Osteocyte (in vitro differentiated cells): ENCODE results near the gene PKLR. TPM values are rescaled to one million over a fixed set of nuclear protein-coding genes. Genes with fewer than 3 reads are reported as not detected.

Experiments
- DNase-seq: peaks from one replicate; pipeline ENCODE4 v3.0.0; 2021; ENCODE audit warnings: mixed read lengths; ENCODE audit not compliant: unreplicated experiment; ENCODE audit errors: extremely low spot score
- H3K27ac Mint-ChIP-seq: one replicate; pipeline ENCODE4 v1.8.0; 2021; ENCODE audit warnings: mild to moderate bottlenecking, mixed read lengths; ENCODE audit not compliant: unreplicated experiment
- H3K27me3 Mint-ChIP-seq: one replicate; pipeline ENCODE4 v1.8.0; 2021; ENCODE audit warnings: mixed read lengths; ENCODE audit not compliant: unreplicated experiment
- H3K36me3 Mint-ChIP-seq: one replicate; pipeline ENCODE4 v1.8.0; 2021; ENCODE audit warnings: mixed read lengths; ENCODE audit not compliant: unreplicated experiment
- H3K4me1 Mint-ChIP-seq: one replicate; pipeline ENCODE4 v1.8.0; 2021; ENCODE audit warnings: mixed read lengths; ENCODE audit not compliant: unreplicated experiment
- H3K4me3 Mint-ChIP-seq: one replicate; pipeline ENCODE4 v1.8.0; 2021; ENCODE audit warnings: mild to moderate bottlenecking, moderate library complexity, mixed read lengths; ENCODE audit not compliant: unreplicated experiment
- H3K9me3 Mint-ChIP-seq: one replicate; pipeline ENCODE4 v1.8.0; 2021; ENCODE audit warnings: mixed read lengths; ENCODE audit not compliant: unreplicated experiment
- total RNA-seq: library from RNA; stranded (reverse); gene quantifications from 2 replicates; pipeline ENCODE4 v1.2.1, GENCODE V29; 2021
- TF ChIP-seq, protein P1 (sequence below): fragments of 200-600 bp; sonication (generic); IDR thresholded peaks from 2 replicates; pipeline ENCODE4 v1.5.0; 2021; ENCODE audit warnings: antibody characterized with exemption, mild to moderate bottlenecking, moderate library complexity

Gene PKLR
- total RNA-seq, 1 donor from 2014 or later: not detected

DNA sequence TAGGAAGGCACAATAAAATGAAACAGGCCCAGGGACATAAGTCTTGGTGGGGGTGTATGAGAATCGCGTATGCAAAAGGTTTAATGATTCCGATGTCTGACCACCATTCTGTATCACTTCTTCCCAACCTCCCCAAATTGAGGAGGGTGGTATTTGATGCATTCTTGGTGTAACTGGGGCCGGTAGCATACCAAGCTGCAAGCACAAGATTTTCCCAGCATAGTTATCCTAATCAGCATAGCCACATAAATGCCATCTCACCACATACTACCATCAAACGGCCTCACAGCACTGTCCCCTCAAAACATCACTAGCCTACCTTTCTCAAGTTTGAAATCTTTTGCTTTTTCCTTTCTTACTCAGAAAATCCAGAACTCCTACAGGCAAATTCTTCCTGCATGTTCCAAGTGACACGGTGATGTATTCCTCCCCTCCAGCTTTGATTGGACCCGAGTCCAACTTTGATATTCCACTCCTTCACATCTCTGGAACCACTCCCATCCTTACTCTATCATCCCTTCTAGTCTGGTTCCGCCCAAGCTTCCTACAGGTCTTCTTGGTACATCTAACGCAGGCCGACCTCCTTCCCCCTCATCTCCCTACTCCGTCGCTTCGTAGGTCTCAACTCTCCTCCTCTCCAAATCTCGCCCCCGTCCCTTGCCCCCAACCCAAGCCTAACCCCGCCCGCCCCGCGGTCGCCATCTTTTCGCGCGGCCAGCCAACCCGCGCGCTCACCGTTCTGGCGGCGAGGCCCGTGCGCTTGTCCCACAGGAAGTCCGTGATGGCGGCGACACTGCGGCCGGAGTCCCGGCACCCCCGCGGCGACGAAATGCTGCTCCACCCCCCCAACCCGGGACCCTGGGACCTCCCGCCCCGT, 28.5 kb downstream of the PKLR start:
- Mint-ChIP-seq H3K9me3 (no peaks in the 10 kb centered on the region), H3K36me3 (peaks cover 16% of the 10 kb centered on the region), H3K4me1 (peaks cover 25% of the 10 kb centered on the region), H3K27ac (peak overlapping the region; percentile 83), H3K27me3 (no peaks in the 10 kb centered on the region), H3K4me3 (peak overlapping the region; percentile 92)
- TF ChIP-seq, protein P1, sequence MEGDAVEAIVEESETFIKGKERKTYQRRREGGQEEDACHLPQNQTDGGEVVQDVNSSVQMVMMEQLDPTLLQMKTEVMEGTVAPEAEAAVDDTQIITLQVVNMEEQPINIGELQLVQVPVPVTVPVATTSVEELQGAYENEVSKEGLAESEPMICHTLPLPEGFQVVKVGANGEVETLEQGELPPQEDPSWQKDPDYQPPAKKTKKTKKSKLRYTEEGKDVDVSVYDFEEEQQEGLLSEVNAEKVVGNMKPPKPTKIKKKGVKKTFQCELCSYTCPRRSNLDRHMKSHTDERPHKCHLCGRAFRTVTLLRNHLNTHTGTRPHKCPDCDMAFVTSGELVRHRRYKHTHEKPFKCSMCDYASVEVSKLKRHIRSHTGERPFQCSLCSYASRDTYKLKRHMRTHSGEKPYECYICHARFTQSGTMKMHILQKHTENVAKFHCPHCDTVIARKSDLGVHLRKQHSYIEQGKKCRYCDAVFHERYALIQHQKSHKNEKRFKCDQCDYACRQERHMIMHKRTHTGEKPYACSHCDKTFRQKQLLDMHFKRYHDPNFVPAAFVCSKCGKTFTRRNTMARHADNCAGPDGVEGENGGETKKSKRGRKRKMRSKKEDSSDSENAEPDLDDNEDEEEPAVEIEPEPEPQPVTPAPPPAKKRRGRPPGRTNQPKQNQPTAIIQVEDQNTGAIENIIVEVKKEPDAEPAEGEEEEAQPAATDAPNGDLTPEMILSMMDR: no peak
- DNase-seq: peak; percentile 86

DNA sequence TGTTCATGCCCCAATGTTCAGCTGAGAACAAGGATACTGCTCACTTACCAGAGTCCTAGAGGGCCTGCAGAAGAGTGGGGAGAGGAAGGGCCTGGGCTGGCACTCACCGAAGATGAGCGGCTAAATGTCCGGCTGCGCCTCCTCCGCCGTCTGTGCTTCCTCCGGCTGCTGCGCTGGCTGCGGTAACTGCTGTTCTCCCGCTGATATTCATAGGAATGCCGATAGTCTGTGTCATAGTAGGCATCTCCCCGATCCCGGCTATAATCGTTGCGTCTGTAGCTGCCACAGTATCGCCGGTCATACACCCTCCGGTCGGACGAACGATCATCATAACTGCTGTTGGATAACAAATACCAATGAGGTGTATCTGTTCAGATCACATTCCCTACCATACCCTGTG, 31.9 kb downstream of the PKLR start:
- peaks cover 23% of the 10 kb centered on the region for H3K4me1 Mint-ChIP-seq
- H3K27ac Mint-ChIP-seq: no peak overlapping the region
- TF ChIP-seq, protein P1: no peak
- no peak for DNase-seq
- no peaks in the 10 kb centered on the region for H3K27me3 Mint-ChIP-seq
- H3K9me3 Mint-ChIP-seq: no peaks in the 10 kb centered on the region
- H3K36me3 Mint-ChIP-seq: peaks cover 37% of the 10 kb centered on the region
- H3K4me3 Mint-ChIP-seq: no peak overlapping the region

- Mint-ChIP-seq H3K4me3 (no peak overlapping the region), H3K36me3 (peaks cover 43% of the 10 kb centered on the region), H3K27ac (no peak overlapping the region), H3K27me3 (no peaks in the 10 kb centered on the region), H3K4me1 (peaks cover 19% of the 10 kb centered on the region), H3K9me3 (no peaks in the 10 kb centered on the region)
- TF ChIP-seq, protein P1: no peak
- DNase-seq: no peak
Measured at GRCh38 chr1:155268630-155269029, 32.6 kb downstream of the PKLR start.

- peaks cover 15% of the 10 kb centered on the region for H3K4me1 Mint-ChIP-seq
- TF ChIP-seq, protein P1: no peak
- no peaks in the 10 kb centered on the region for H3K27me3 Mint-ChIP-seq
- H3K27ac Mint-ChIP-seq: no peak overlapping the region
- H3K9me3 Mint-ChIP-seq: no peaks in the 10 kb centered on the region
- no peak overlapping the region for H3K4me3 Mint-ChIP-seq
- peaks cover 49% of the 10 kb centered on the region for H3K36me3 Mint-ChIP-seq
- no peak for DNase-seq
Measured at GRCh38 chr1:155267373-155267772, 33.9 kb downstream of the PKLR start.

DNA sequence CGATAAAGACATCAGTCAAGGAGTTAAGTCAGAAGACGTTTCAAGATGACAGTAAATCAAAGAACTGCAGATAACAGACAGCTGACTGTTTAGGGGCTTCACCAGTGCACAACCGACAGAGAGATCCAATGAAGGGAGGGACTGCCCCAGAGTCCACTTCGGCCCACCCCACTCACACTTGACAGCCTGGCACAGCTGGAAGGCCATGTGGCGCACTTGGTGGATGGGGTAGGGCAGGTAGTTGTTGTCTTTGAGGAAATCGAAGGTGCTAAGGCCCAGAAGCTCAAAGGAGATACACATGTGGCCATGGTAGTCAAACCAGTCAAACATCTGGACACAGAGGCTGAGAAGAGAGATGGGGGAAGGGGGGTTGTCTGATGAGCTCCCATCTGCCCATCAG, 34.7 kb downstream of the PKLR start:
- Mint-ChIP-seq H3K4me1 (peaks cover 16% of the 10 kb centered on the region), H3K36me3 (peaks cover 49% of the 10 kb centered on the region), H3K27ac (no peak overlapping the region), H3K4me3 (no peak overlapping the region), H3K9me3 (no peaks in the 10 kb centered on the region), H3K27me3 (no peaks in the 10 kb centered on the region)
- DNase-seq: no peak
- TF ChIP-seq, protein P1: no peak
